GM18951 (cell line): Measurements from ENCODE around the gene LPP.

Source experiments
- POLR2A ChIP-seq: IDR thresholded peaks from 4 replicates; pipeline ENCODE4 v1.6.1; 2011; ENCODE audit warnings: mild to moderate bottlenecking; ENCODE audit not compliant: insufficient read length, insufficient read depth; ENCODE audit errors: extremely low read depth
- in situ Hi-C: fragments of 300-500 bp; cut with MboI; formaldehyde crosslinking; loops from one replicate; pipeline ENCODE4 v1.12.0; 2022; ENCODE audit warnings: low sequenced_read_pairs, mixed read lengths, inconsistent platforms; ENCODE audit not compliant: unreplicated experiment

LPP gene

GRCh38 chr3:188358787-188359493, 205.0 kb downstream of the LPP start:
- in situ Hi-C loops = no loop called here
- TF ChIP-seq POLR2A = no peak

DNA sequence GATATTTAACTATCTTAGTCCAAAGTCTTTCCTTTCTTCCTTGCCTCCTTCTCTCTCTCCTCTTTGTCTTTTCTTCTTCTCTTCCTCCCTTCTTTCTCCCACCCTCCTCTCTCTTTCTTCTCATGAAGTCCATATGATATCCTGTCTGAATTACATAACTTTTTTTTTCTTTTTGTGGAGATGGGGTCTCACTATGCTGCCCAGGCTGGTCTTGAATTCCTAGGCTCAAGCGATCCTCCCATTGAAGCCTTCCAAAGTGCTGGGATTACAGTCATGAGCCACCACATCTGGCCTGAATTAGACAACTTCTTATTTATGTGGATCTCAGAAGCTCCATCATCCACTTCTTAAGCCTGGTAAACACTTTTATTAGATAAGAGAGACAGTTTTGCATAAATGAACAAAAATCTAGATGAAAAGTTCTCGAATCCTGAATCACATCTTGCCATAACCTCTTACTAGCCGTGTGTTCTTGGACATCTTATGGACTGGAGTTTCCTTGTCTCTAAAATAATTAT, 206.5 kb downstream of the LPP start:
- no peak for TF ChIP-seq POLR2A
- in situ Hi-C loops = no loop called here

DNA sequence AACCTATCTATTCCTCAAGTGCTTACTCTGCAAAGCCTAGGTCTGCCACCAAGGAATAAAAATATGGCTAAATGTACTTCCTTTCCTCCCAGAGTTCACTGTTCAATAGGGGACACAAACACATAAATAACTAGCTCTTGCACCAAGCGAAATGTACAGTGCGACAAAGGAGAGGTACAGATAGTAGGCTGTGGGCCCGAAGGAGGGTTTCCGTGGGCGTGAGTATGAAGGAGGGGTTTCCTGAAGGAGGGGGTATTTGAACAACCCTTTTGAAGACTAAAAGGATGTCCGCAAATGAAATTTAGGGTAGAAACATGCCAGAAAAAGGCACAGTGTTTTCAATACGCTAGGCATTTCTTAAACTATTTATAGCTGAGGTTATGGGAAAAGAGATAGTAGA, 207.9 kb downstream of the LPP start:
- TF ChIP-seq POLR2A = no peak
- in situ Hi-C loops = no loop called here

GRCh38 chr3:188362405-188362831, 208.5 kb downstream of the LPP start:
- no peak for TF ChIP-seq POLR2A
- in situ Hi-C loops = no loop called here

DNA sequence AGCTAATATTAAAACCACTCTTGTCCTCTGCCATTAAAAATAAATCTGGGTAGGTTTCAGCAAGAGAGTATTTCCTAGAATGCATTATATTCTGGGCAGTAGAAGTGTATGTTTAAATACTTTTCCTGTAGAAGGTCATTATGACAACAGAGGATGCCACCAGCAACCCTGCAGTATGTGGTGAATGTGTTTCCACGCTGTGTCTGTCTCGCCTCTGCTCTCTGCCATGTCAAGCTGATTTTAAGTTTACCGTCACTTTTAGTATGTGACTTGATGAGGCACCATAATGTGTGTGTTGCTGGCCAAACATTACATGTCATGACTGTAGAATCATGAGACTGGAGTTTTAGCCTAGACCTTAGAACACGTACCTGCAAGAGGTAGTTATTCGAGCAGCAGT, 211.2 kb downstream of the LPP start:
- no peak for TF ChIP-seq POLR2A
- in situ Hi-C loops = no loop called here

DNA sequence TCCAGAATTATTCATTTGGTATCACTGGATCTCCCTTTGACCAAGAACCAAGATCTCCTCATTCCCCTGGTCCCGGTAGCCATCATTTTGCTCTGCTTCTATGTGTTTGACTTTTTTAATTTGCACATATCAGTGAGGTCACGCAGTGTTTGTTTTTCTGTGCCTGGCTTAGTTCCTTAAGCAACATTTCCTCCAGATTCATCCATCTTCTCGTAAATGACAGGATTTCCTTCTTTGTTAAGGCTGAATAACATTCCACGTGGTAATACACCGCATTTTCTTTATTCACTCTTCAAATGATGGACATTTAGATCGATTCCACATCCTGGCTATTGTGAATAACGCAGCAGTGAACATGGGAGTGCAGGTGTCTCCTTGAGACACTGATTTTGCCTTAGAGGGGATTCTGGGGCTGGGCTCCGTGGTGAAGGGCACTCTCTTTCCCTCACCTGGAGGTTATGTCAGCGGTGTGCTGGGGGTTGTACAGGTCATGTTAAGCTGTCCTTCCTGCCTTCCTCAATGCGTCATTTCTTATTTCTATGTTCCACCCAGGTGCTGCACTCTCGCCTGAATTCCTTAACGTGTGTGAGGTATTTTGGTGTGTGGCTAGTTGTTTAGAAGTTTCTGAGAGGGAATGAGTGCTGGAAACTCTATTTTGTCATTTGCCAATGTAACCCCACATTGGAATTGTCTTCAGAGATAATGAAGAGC, 212.2 kb downstream of the LPP start:
- in situ Hi-C loops = no loop called here
- no peak for TF ChIP-seq POLR2A

- TF ChIP-seq POLR2A = no peak
- in situ Hi-C loops = no loop called here
Observed at GRCh38 chr3:188367678-188368077, 213.7 kb downstream of the LPP start.

DNA sequence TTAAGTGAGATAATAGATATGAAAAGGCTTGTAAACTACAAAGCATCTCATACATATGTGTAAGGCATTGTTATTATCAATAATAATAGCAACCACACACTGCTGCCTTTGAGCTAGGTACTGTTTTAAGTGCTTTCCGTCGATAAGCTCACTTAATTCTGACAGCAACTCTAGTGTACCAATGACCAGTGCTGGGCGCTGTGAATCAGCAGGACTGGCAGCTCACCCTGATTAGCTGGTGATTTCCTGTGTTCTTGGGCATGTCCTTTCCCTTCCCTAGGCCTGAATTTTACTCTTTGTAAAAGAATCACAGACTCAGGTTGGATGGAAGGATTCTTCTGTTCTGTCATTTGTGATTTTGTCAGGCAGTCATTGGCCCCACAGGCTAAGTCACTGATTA, 215.6 kb downstream of the LPP start:
- in situ Hi-C loops = no loop called here
- TF ChIP-seq POLR2A = no peak

DNA sequence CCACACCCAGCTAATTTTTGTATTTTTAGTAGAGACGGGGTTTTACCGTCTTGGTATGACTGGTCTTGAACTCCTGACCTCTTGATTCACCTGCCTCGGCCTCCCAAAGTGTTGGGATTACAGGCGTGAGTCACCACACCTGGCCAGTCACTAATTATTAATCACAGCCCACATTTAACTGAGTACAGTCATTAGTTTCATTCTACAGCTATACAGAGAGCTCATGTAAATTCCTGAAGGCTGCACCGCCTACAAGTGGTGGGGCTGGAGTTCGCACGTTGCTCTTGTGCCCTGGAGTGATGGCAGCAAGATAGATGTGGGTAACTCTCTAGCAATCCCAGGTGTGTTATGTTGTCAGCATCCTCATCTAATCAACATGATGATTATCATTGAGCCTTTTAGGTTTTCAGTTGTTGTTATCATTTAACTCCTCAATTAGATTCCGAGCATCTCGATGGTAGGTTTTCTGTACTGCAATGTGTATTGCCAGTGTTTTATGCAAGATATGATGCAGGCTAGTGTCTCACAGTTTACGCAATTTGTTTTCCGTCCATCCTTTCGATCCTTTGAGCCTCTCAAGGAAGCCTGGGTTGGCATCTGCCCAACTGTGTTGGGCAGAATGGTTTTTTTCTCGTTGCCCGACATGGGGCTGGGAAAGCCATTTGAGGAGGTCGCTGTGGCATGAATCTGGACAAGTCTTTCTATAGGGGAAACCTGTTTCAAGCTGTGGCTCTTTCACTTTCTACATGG, 216.3 kb downstream of the LPP start:
- in situ Hi-C loops = no loop called here
- no peak for TF ChIP-seq POLR2A

GRCh38 chr3:188378786-188379185, 224.8 kb downstream of the LPP start:
- TF ChIP-seq POLR2A = no peak
- in situ Hi-C loops = no loop called here

GRCh38 chr3:188380252-188380651, 226.3 kb downstream of the LPP start:
- TF ChIP-seq POLR2A = no peak

DNA sequence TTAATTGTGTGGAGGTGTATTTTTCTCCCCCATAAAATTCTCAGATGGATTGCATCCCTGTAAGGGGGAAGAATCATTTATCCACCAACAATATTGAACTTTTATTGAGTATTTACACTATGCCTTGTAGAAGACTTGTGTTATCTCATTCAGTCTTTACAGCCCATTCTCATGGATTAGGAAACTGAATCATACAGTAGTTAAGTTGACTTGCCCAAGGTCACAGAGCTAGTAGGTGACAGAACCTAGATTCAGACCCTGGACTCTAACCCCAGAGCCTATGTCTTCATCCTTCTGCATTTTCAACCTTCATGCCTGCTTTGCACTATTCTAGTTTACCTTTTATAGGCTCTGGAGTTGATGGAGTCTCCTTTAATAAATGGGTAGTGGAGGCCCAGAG, 226.8 kb downstream of the LPP start:
- in situ Hi-C loops = no loop called here
- no peak for TF ChIP-seq POLR2A

More at GRCh38 chr3:188380252-188380651, 226.3 kb downstream of the LPP start:
- in situ Hi-C loops = no loop called here

GRCh38 chr3:188383748-188384147, 229.8 kb downstream of the LPP start:
- in situ Hi-C loops = no loop called here
- TF ChIP-seq POLR2A = no peak

GRCh38 chr3:188385295-188385694, 231.3 kb downstream of the LPP start:
- no peak for TF ChIP-seq POLR2A
- in situ Hi-C loops = no loop called here
